CD4-positive, alpha-beta T cell treated with Interleukin-6 for 4 hours (primary cell): ENCODE data around the gene DBNDD1.
"Not testable (repeated sequence)": the region's sequence is repeated elsewhere in the genome, so short reads cannot be mapped to it uniquely, and the experiment has no call there.

ENCODE experiments used
- DNase-seq: peaks from one replicate; pipeline ENCODE4 v3.0.0-alpha.2; 2020; ENCODE audit warnings: mixed read lengths

The DBNDD1 gene

GRCh38 chr16:90010676-90011507 lies 8.4 kb downstream of the DBNDD1 start:
- DNase-seq: no peak

GRCh38 chr16:90009172-90009899 lies 9.9 kb downstream of the DBNDD1 start:
- DNase-seq: no peak

GRCh38 chr16:90008708-90009145 lies 10.5 kb downstream of the DBNDD1 start:
- DNase-seq: peak; percentile 76

DNA sequence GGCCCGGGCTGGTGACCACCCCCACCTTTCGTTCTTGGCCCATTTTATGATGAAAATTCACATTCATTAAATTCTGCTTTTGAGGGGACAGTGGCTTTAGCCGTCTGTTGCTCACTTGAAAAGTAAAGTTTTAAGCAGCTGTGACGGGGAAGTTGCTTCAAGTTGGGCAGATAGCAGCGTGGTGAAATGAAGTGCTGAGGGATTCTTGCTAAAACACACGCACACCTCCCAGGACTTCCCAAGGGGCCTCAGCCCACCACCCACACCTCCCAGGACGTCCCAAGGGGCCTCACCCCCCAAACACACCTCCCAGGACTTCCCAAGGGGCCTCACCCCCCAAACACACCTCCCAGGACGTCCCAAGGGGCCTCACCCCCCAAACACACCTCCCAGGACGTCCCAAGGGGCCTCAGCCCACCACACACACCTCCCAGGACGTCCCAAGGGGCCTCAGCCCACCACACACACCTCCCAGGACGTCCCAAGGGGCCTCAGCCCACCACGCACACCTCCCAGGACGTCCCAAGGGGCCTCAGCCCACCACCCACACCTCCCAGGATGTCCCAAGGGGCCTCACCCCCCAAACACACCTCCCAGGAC lies 11.5 kb downstream of the DBNDD1 start:
- DNase-seq: not testable (repeated sequence)

- no peak for DNase-seq
Measured at GRCh38 chr16:90007015-90007414, 12.2 kb downstream of the DBNDD1 start.

DNA sequence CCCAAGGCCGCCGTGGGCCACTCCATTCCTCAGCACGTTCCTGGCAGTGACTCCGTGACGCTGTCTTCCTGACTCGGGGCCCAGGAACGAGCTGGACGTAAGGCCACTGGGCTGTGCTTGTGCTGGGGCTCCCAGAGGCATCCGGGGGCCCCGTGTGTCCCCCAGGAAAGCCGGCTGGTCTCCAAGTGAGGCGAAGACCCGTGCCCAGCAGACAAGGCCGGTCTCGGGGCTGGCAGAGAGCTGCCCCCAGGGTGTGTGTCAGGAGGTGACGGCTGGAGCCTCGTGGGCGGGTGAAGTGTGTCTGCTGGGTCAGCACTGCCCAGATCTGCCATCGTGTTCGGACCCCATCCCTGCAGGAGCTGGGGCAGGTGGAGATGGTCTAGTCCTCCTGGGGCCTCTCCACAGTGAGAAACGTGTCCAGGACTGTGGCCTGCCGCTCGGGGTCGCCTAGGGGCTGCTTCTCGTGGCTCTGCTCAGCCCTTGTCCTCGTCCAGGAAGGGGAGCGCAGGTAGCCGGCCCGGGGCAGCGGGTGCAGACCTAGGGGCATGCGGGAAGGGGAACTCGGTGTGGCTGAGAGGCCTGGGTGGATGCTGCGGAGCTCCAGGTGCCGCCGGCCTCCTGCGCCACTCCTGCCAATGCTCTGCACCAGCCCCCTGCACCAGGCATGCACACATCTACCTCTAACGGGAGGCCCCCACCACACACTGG lies 13.1 kb downstream of the DBNDD1 start:
- no peak for DNase-seq

DNA sequence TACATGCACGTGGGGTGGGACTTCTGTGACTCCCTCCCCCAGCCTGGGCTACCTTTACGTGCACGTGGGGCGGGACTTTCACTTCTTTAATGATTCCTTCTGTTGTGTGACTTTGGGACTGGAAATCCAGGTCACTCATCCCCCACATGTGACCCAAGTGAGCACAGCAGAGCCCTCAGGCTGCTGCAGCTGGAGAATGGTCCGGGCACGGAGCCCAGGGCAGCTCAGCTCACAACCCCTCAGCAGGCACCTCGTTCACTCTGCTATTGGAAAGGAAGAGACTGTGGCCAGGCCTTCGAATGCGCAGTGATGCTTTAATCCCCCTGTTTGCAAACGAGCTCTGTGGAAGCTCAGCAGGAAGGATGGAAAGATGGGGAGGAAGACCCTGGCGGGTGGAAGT lies 14.7 kb downstream of the DBNDD1 start:
- DNase-seq: no peak

DNA sequence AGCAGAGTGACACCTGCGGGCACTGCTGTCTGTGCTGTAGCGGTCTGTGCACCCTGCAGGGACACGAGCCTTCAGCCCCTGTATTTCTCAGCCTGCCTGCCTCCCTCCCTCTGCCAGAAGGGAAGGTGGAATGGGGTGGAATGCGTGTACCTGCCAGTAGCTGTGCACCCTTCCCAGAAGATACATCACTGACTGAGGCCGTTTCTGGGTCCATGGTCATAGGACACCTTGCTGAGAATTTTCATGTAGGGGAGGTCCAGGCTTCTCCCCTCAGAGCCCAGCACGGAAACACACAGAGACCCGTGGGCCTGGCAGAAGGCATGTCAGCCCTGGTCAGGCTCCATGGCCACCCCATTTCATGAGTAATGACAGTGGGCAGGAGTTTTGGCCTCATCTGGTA lies 16.5 kb downstream of the DBNDD1 start:
- DNase-seq: no peak

DNA sequence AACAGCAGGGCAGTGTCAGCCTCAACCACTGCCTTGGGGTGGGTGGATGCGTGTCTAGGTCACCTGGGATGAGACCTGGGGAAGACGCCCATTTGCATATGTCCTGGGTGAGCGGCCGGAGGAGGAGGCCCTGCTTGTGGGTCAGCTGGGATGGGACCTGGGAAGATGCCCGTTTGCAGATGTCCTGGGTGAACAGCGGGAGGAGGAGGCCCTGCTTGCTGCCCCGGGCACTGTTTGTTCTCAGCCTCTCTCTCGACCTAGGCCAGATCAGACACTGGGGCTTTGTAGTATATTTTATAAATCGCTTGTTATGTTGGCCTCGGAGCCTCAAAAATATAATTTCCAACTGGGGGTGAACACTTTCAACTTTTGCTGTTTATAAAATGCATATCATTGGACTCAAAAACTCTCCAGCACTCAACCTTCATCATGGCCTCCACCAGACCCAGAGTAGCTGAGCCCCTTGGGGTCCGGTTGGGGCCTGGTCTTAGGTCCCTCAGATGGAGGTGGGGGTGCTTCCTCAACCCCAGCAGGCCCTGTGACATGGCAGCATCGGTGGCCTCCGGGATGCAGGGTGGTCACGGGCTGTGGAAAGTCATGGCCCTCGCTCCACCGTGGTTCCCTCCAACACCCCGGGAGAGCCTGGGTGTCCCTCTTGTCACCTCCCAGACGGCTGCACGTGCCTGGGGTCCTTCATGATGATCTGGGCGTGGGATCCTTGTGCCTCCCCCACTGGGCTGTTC lies 17.3 kb downstream of the DBNDD1 start:
- no peak for DNase-seq

DNA sequence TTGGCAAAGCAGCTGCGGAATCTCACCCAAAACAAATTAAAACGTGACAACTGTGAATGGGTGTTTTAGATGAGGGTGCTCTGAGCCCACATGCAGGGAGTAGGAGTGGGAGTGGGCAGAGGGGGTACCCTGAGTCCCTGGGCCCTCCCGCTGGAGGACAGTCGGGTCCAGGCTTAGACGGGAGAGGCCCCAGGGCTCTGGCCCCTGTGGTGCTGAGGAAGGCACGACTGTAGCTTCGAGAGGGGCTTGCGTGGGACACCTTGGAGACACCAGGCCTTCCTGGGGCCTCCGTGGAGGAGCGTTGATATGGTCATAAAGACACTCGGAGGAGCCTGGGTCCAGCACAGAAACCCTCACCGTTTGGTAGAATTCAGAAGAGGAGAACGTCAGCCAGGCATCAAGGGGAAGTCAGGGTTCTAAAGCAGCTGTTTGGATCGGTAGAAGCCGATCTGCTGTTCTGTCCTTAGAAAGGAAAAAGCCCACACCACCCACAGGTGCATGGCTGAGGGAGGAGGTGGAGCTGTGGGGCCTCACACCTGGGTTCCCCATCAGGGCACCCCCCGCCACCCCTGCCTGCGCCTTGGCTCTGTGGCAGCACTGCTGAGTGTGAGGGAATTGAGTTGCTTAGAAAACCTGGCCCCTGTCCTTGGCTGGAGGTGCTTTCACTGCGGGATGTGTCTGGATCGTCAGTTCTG lies 18.4 kb downstream of the DBNDD1 start:
- DNase-seq: no peak

GRCh38 chr16:89999831-90000574 lies 19.3 kb downstream of the DBNDD1 start:
- no peak for DNase-seq

GRCh38 chr16:89996178-89996489 lies 23.1 kb downstream of the DBNDD1 start:
- DNase-seq: no peak

GRCh38 chr16:89995475-89996177 lies 23.6 kb downstream of the DBNDD1 start:
- peak; percentile 36 for DNase-seq

DNA sequence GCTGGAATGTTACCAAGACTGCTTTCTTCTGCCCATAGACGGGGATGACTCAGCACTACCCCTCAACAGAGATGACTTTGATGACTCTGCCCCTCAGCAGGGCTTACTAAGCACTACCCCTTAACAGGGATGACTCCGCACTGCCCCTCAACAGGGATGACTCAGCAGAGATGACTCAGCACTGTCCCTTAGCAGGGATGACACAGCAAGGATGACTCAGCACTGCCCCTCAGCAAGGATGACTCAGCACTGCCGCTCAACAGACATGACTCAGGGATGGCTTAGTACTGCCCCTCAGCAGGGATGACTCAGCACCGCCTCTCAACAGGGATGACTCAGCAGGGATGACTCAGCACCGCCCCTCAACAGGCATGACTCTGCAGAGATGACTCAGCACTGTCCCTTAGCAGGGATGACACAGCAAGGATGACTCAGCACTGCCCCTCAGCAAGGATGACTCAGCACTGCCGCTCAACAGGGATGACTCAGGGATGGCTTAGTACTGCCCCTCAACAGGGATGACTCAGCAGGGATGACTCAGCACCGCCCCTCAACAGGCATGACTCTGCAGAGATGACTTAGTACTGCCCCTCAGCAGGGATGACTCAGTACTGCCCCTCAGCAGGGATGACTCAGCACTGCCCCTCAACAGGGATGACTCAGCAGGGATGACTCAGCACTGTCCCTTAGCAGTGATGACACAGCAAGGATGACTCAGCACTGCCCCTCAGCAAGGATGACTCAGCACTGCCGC lies 24.4 kb downstream of the DBNDD1 start:
- DNase-seq: peak; percentile 30

GRCh38 chr16:89994389-89994720 lies 24.9 kb downstream of the DBNDD1 start:
- no peak for DNase-seq

DNA sequence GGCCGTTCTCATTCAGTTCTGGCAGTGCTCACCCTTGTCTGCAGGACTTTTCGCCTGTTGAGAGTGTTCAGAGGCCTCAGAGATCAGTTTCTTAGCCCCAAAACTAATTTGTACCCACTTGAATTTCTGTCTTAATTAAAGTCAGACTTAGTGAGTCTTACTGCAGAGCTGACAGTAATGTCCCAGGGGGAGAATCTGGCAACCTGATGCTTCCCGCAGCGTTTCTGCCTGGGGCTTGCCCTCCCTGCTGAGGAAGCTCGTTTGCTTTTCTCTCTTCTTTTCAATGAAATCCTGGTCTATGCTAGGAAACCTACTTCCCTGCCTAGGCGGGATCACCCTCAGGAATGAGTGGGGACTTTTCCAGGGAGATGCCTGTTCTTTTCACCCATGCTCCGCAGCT lies 25.3 kb downstream of the DBNDD1 start:
- DNase-seq: no peak

DNA sequence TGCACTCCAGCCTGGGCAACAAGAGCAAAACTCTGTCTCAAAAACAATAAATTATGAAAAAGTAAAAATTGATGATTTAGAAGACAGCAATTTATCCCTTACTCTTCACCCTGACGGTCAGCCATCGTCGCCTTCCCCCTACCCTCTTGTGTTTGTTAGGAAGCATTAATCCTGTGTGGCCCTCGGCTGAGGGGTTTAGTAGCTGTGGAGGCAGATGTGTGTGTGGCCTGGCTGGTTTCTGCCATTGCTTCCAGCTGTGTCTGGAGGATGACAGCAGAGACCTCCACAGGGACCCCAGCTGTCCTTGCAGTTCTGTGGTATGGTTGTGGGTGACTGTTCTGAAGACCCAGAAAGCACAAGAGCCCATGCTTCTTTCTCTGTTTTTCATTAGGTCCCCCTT lies 25.9 kb downstream of the DBNDD1 start:
- DNase-seq: no peak

GRCh38 chr16:89990799-89991198 lies 28.5 kb downstream of the DBNDD1 start:
- DNase-seq: no peak

- DNase-seq: no peak
Measured at GRCh38 chr16:89988951-89989350, 30.3 kb downstream of the DBNDD1 start.

GRCh38 chr16:89987169-89987568 lies 32.1 kb downstream of the DBNDD1 start:
- DNase-seq: no peak
